ENCODE data around the gene SH2D2A.
A peak's percentile ranks its signal among the peaks of the same experiment; 100 is the strongest.

The SH2D2A gene

DNA sequence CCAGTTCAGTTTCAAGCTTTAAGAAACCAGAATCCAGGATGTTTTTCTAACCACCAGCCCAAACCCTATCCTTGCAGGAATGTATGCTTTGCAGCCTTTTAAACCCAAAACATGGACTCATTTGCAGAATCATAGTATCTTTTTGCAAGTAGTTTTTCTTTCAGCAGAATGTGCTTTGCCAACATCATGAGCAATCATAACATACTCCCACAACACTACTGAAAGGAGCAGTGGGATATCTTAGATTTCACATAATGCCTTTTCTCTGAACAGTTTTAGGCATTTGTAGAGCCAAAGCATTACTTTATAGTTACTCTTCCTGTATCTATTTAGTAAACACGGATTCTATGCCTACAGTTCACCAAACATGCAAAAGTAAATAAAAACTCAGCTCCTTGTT lies 10.0 kb upstream of the SH2D2A start:
- Histone ChIP-seq H3K9ac (ENCODE audit: low read depth in 1 of 2, low read length in 2 of 2) (no peak overlapping the region), H3K27me3 (ENCODE audit: control insufficient read depth in 2 of 2, insufficient read depth in 2 of 2, low read length in 2 of 2) (peaks cover 2 to 7% of the 10 kb centered on the region in 2 donors), H3K27ac (ENCODE audit: low read depth in 2 of 2, low read length in 2 of 2) (no peak overlapping the region), H3K4me3 (ENCODE audit: low read length in 2 of 2) (no peak overlapping the region), H3K4me1 (ENCODE audit: control insufficient read depth in 2 of 2, insufficient read depth in 2 of 2, low read length in 2 of 2) (no peaks in the 10 kb centered on the region), H3K36me3 (ENCODE audit: control insufficient read depth in 2 of 2, insufficient read depth in 2 of 2, low read length in 2 of 2) (no peaks in the 10 kb centered on the region), H3K9me3 (ENCODE audit: control insufficient read depth in 2 of 2, low read length in 2 of 2) (no peaks in the 10 kb centered on the region)

DNA sequence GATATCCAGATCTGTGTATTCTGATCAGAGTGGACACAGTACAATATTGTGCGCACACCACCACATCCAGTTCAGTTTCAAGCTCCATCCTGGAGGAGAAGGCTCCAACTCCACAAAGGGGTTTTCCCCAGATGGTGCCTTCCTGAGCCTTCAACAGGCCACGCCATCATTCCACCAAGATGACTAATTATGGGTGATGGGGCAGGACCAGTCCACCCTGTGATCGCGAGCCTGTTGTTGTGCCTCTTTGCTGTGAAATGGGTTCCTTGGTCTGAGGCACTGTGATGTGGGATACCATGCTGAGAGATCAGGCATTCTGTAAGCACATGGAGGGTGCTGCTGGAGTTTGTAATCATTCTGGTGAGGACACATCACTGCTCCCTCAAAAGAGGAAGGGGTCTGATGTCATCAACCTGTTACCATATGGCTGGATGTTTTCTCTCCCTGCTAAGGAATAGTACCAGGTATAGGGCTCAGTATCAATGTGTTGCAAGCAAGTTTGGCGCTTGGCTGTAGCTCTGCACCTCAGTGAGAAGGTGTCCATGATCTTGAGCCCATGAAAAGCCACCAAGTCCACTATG lies 6.7 kb upstream of the SH2D2A start:
- Histone ChIP-seq H3K36me3 (ENCODE audit: control insufficient read depth in 2 of 2, insufficient read depth in 2 of 2, low read length in 2 of 2) (no peaks in the 10 kb centered on the region), H3K9ac (ENCODE audit: low read depth in 1 of 2, low read length in 2 of 2) (no peak overlapping the region), H3K27me3 (ENCODE audit: control insufficient read depth in 2 of 2, insufficient read depth in 2 of 2, low read length in 2 of 2) (peaks cover 0 to under 1% of the 10 kb centered on the region in 2 donors), H3K9me3 (ENCODE audit: control insufficient read depth in 2 of 2, low read length in 2 of 2) (no peaks in the 10 kb centered on the region), H3K4me1 (ENCODE audit: control insufficient read depth in 2 of 2, insufficient read depth in 2 of 2, low read length in 2 of 2) (no peaks in the 10 kb centered on the region), H3K27ac (ENCODE audit: low read depth in 2 of 2, low read length in 2 of 2) (no peak overlapping the region), H3K4me3 (ENCODE audit: low read length in 2 of 2) (no peak overlapping the region)

- no peaks in the 10 kb centered on the region for H3K4me1 ChIP-seq (ENCODE audit: control insufficient read depth in 2 of 2, insufficient read depth in 2 of 2, low read length in 2 of 2)
- H3K36me3 ChIP-seq (ENCODE audit: control insufficient read depth in 2 of 2, insufficient read depth in 2 of 2, low read length in 2 of 2): no peaks in the 10 kb centered on the region
- no peak overlapping the region for H3K4me3 ChIP-seq (ENCODE audit: low read length in 2 of 2)
- no peaks in the 10 kb centered on the region for H3K9me3 ChIP-seq (ENCODE audit: control insufficient read depth in 2 of 2, low read length in 2 of 2)
- H3K9ac ChIP-seq (ENCODE audit: low read depth in 1 of 2, low read length in 2 of 2): no peak overlapping the region
- H3K27me3 ChIP-seq (ENCODE audit: control insufficient read depth in 2 of 2, insufficient read depth in 2 of 2, low read length in 2 of 2): no peaks in the 10 kb centered on the region
- H3K27ac ChIP-seq (ENCODE audit: low read depth in 2 of 2, low read length in 2 of 2): no peak overlapping the region
These were observed 6.0 kb upstream of the SH2D2A start for GRCh38 chr1:156822680-156823079.

GRCh38 chr1:156821801-156822200 lies 5.2 kb upstream of the SH2D2A start:
- no peak overlapping the region for H3K9ac ChIP-seq (ENCODE audit: low read depth in 1 of 2, low read length in 2 of 2)
- no peaks in the 10 kb centered on the region for H3K27me3 ChIP-seq (ENCODE audit: control insufficient read depth in 2 of 2, insufficient read depth in 2 of 2, low read length in 2 of 2)
- peaks cover 0 to 2% of the 10 kb centered on the region in 2 donors for H3K4me1 ChIP-seq (ENCODE audit: control insufficient read depth in 2 of 2, insufficient read depth in 2 of 2, low read length in 2 of 2)
- no peaks in the 10 kb centered on the region for H3K36me3 ChIP-seq (ENCODE audit: control insufficient read depth in 2 of 2, insufficient read depth in 2 of 2, low read length in 2 of 2)
- no peak overlapping the region for H3K27ac ChIP-seq (ENCODE audit: low read depth in 2 of 2, low read length in 2 of 2)
- H3K4me3 ChIP-seq (ENCODE audit: low read length in 2 of 2): no peak overlapping the region
- no peaks in the 10 kb centered on the region for H3K9me3 ChIP-seq (ENCODE audit: control insufficient read depth in 2 of 2, low read length in 2 of 2)

- peaks cover 16 to 18% of the 10 kb centered on the region in 2 donors for H3K4me1 ChIP-seq (ENCODE audit: control insufficient read depth in 2 of 2, insufficient read depth in 2 of 2, low read length in 2 of 2)
- peak overlapping the region; percentile 15 to 60 for H3K9ac ChIP-seq (ENCODE audit: low read depth in 1 of 2, low read length in 2 of 2)
- no peaks in the 10 kb centered on the region for H3K36me3 ChIP-seq (ENCODE audit: control insufficient read depth in 2 of 2, insufficient read depth in 2 of 2, low read length in 2 of 2)
These were observed 656 bp downstream of the SH2D2A start for GRCh38 chr1:156815961-156816422.

GRCh38 chr1:156815307-156815826 lies 1.3 kb downstream of the SH2D2A start:
- Histone ChIP-seq H3K4me3 (ENCODE audit: low read length in 2 of 2) (peak overlapping the region; percentile 24 to 57), H3K36me3 (ENCODE audit: control insufficient read depth in 2 of 2, insufficient read depth in 2 of 2, low read length in 2 of 2) (no peaks in the 10 kb centered on the region), H3K9me3 (ENCODE audit: control insufficient read depth in 2 of 2, low read length in 2 of 2) (no peaks in the 10 kb centered on the region), H3K27ac (ENCODE audit: low read depth in 2 of 2, low read length in 2 of 2) (peak overlapping the region; percentile 69 to 84), H3K27me3 (ENCODE audit: control insufficient read depth in 2 of 2, insufficient read depth in 2 of 2, low read length in 2 of 2) (no peaks in the 10 kb centered on the region), H3K9ac (ENCODE audit: low read depth in 1 of 2, low read length in 2 of 2) (peak overlapping the region; percentile 15 to 60), H3K4me1 (ENCODE audit: control insufficient read depth in 2 of 2, insufficient read depth in 2 of 2, low read length in 2 of 2) (peaks cover 16 to 18% of the 10 kb centered on the region in 2 donors)

More at GRCh38 chr1:156815961-156816422, 656 bp downstream of the SH2D2A start:
- H3K27me3 ChIP-seq (ENCODE audit: control insufficient read depth in 2 of 2, insufficient read depth in 2 of 2, low read length in 2 of 2): no peaks in the 10 kb centered on the region
- H3K4me3 ChIP-seq (ENCODE audit: low read length in 2 of 2): peak overlapping the region; percentile 51 to 57
- H3K9me3 ChIP-seq (ENCODE audit: control insufficient read depth in 2 of 2, low read length in 2 of 2): no peaks in the 10 kb centered on the region
- H3K27ac ChIP-seq (ENCODE audit: low read depth in 2 of 2, low read length in 2 of 2): peak overlapping the region; percentile 69 to 84

GRCh38 chr1:156814571-156815260 lies 1.9 kb downstream of the SH2D2A start:
- Histone ChIP-seq H3K36me3 (ENCODE audit: control insufficient read depth in 2 of 2, insufficient read depth in 2 of 2, low read length in 2 of 2) (no peaks in the 10 kb centered on the region), H3K9me3 (ENCODE audit: control insufficient read depth in 2 of 2, low read length in 2 of 2) (no peaks in the 10 kb centered on the region), H3K4me1 (ENCODE audit: control insufficient read depth in 2 of 2, insufficient read depth in 2 of 2, low read length in 2 of 2) (peaks cover 16 to 18% of the 10 kb centered on the region in 2 donors), H3K27me3 (ENCODE audit: control insufficient read depth in 2 of 2, insufficient read depth in 2 of 2, low read length in 2 of 2) (no peaks in the 10 kb centered on the region), H3K9ac (ENCODE audit: low read depth in 1 of 2, low read length in 2 of 2) (peak overlapping the region; percentile 56 to 57), H3K4me3 (ENCODE audit: low read length in 2 of 2) (peak overlapping the region in 1 of 2 donors; percentile 74), H3K27ac (ENCODE audit: low read depth in 2 of 2, low read length in 2 of 2) (peak overlapping the region in 1 of 2 donors; percentile 84)

- Histone ChIP-seq H3K9ac (ENCODE audit: low read depth in 1 of 2, low read length in 2 of 2) (peak overlapping the region; percentile 56 to 57), H3K4me1 (ENCODE audit: control insufficient read depth in 2 of 2, insufficient read depth in 2 of 2, low read length in 2 of 2) (peaks cover 16 to 18% of the 10 kb centered on the region in 2 donors), H3K9me3 (ENCODE audit: control insufficient read depth in 2 of 2, low read length in 2 of 2) (no peaks in the 10 kb centered on the region), H3K36me3 (ENCODE audit: control insufficient read depth in 2 of 2, insufficient read depth in 2 of 2, low read length in 2 of 2) (no peaks in the 10 kb centered on the region), H3K27me3 (ENCODE audit: control insufficient read depth in 2 of 2, insufficient read depth in 2 of 2, low read length in 2 of 2) (no peaks in the 10 kb centered on the region), H3K4me3 (ENCODE audit: low read length in 2 of 2) (peak overlapping the region; percentile 62 to 74), H3K27ac (ENCODE audit: low read depth in 2 of 2, low read length in 2 of 2) (peak overlapping the region in 1 of 2 donors; percentile 84)
These were observed 2.7 kb downstream of the SH2D2A start for GRCh38 chr1:156813750-156814570.

DNA sequence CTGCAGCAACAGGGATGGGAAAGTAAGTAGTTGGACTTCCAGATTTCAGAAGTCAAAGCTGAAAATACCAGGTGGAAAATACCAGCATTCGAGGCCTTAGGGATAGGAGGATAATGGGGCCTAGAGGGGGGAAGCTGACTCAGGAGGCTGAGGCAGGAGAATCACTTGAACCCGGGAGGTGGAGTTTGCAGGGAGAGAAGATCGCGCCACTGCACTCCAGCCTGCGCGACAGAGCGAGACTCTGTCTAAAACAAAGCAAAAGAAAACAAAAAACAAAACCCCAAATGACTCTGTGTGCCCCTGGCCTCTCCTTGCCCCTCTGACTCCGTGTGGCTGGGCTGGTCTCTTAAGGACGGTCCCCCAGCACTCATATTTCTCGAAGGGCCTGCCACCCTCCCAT lies 3.4 kb downstream of the SH2D2A start:
- Histone ChIP-seq H3K4me1 (ENCODE audit: control insufficient read depth in 2 of 2, insufficient read depth in 2 of 2, low read length in 2 of 2) (peaks cover 16 to 18% of the 10 kb centered on the region in 2 donors), H3K9me3 (ENCODE audit: control insufficient read depth in 2 of 2, low read length in 2 of 2) (no peaks in the 10 kb centered on the region), H3K36me3 (ENCODE audit: control insufficient read depth in 2 of 2, insufficient read depth in 2 of 2, low read length in 2 of 2) (no peaks in the 10 kb centered on the region), H3K27me3 (ENCODE audit: control insufficient read depth in 2 of 2, insufficient read depth in 2 of 2, low read length in 2 of 2) (no peaks in the 10 kb centered on the region), H3K9ac (ENCODE audit: low read depth in 1 of 2, low read length in 2 of 2) (peak overlapping the region; percentile 56 to 57), H3K27ac (ENCODE audit: low read depth in 2 of 2, low read length in 2 of 2) (no peak overlapping the region), H3K4me3 (ENCODE audit: low read length in 2 of 2) (peak overlapping the region; percentile 62 to 74)
